Keratinocyte (primary cell): ENCODE results near the gene CUEDC2. TPM values are rescaled to one million over a fixed set of nuclear protein-coding genes. Genes with fewer than 3 reads are reported as not detected.

ENCODE experiments used
- DNase-seq: peaks from one replicate; pipeline ENCODE4 v3.0.0-alpha.2; 2011; ENCODE audit warnings: low read depth, missing footprints, low spot score
- FAIRE-seq: peaks from 2 replicates; lab custom pipeline; 2011; peaks lifted over from hg19 to GRCh38; lab: Jason Lieb, UNC
- H2AFZ ChIP-seq: 2 replicates; pipeline ENCODE4 v1.6.0; 2012; ENCODE audit warnings: low read length, control low read depth, inconsistent platforms; ENCODE audit not compliant: control insufficient read depth
- H3K27ac ChIP-seq: 2 replicates; pipeline ENCODE4 v1.5.1; 2011; ENCODE audit warnings: low read length; ENCODE audit not compliant: control insufficient read depth, insufficient read depth
- H3K27me3 ChIP-seq: 3 replicates; pipeline ENCODE4 v1.6.0; 2011; ENCODE audit warnings: low read length; ENCODE audit not compliant: control insufficient read depth, insufficient read depth; ENCODE audit errors: extremely low read depth
- H3K36me3 ChIP-seq, 2 experiments: 2 replicates in 1 of 2; 3 replicates in 1 of 2; pipeline ENCODE4 v1.5.1; 2011; ENCODE audit warnings: low read length in 2 of 2, mild to moderate bottlenecking in 1 of 2; ENCODE audit not compliant: control insufficient read depth in 2 of 2, insufficient read depth in 2 of 2; ENCODE audit errors: extremely low read depth in 1 of 2
- H3K4me1 ChIP-seq: 3 replicates; pipeline ENCODE4 v1.5.1; 2011; ENCODE audit warnings: low read length; ENCODE audit not compliant: control insufficient read depth, insufficient read depth; ENCODE audit errors: extremely low read depth
- H3K4me2 ChIP-seq: 3 replicates; pipeline ENCODE4 v1.6.0; 2011; ENCODE audit warnings: low read depth, low read length; ENCODE audit not compliant: control insufficient read depth, insufficient read depth; ENCODE audit errors: extremely low read depth
- H3K4me3 ChIP-seq, 3 experiments: fragments of 200-600 bp in 1 of 3; sonication (generic) in 1 of 3; 2 replicates in 2 of 3; 3 replicates in 1 of 3; pipeline ENCODE4 v1.5.1; 2011 to 2016; ENCODE audit warnings: low read length in 3 of 3, mild to moderate bottlenecking in 3 of 3, control low read depth in 2 of 3, inconsistent platforms in 1 of 3, low read depth in 1 of 3, mixed read lengths in 1 of 3, mixed run types in 1 of 3, moderate library complexity in 1 of 3; ENCODE audit not compliant: control insufficient read depth in 2 of 3, insufficient read depth in 2 of 3; ENCODE audit errors: extremely low read depth in 1 of 3
- H3K79me2 ChIP-seq: 2 replicates; pipeline ENCODE4 v1.6.0; 2012; ENCODE audit warnings: low read length; ENCODE audit not compliant: control insufficient read depth, insufficient read depth
- H3K9ac ChIP-seq: 3 replicates; pipeline ENCODE4 v1.6.0; 2011; ENCODE audit warnings: low read length; ENCODE audit not compliant: control insufficient read depth, insufficient read depth; ENCODE audit errors: extremely low read depth
- H3K9me1 ChIP-seq: 3 replicates; pipeline ENCODE4 v1.6.0; 2011; ENCODE audit warnings: low read length; ENCODE audit not compliant: control insufficient read depth, insufficient read depth; ENCODE audit errors: extremely low read depth
- H3K9me3 ChIP-seq: 2 replicates; pipeline ENCODE4 v1.5.1; 2012; ENCODE audit warnings: low read depth, low read length; ENCODE audit not compliant: control insufficient read depth
- H4K20me1 ChIP-seq: 3 replicates; pipeline ENCODE4 v1.6.0; 2011; ENCODE audit warnings: low read length; ENCODE audit not compliant: control insufficient read depth, insufficient read depth; ENCODE audit errors: extremely low read depth
- CTCF ChIP-seq, 3 experiments: IDR thresholded peaks in 1 of 3; conservative IDR thresholded peaks in 1 of 3; optimal IDR thresholded peaks in 1 of 3; 2 replicates in 2 of 3; 3 replicates in 1 of 3; pipeline versions ENCODE3 to v1.5.1; 2011; ENCODE audit warnings: low read length in 3 of 3, mild to moderate bottlenecking in 3 of 3, moderate library complexity in 2 of 3, control low read depth in 1 of 3, inconsistent platforms in 1 of 3; ENCODE audit not compliant: insufficient read depth in 2 of 3; ENCODE audit errors: extremely low read depth in 1 of 3
- EZH2 ChIP-seq: IDR thresholded peaks from one replicate; pipeline ENCODE4 v1.6.1; 2012; ENCODE audit warnings: inconsistent platforms, mild to moderate bottlenecking, low read length, moderate library complexity
- dilution Hi-C: fragments of 300-500 bp; cut with MboI; formaldehyde crosslinking; loops from one replicate; pipeline ENCODE4 v1.7.0; 2020; ENCODE audit warnings: low sequenced_read_pairs; ENCODE audit not compliant: extremely low pct_ligation_motif_present
- polyA plus RNA-seq, 5 experiments: library from polyadenylated mRNA; depleted of rRNA in 3 of 5; stranded (reverse) in 3 of 5; stranded (forward) in 1 of 5; unstranded in 1 of 5; fragments of >200 nt; gene quantifications; 1 replicate in 1 of 5; 2 replicates in 3 of 5; 3 replicates in 1 of 5; pipeline versions ENCODE4 v1.2.1 to v1.2.3, GENCODE V29; 2011 to 2012; ENCODE audit warnings: missing spikeins in 2 of 5, low read depth in 1 of 5, low replicate concordance in 1 of 5

CUEDC2 gene
- polyA plus RNA-seq, 1 donor (not counting 4 experiments of a cell fraction or from before 2014, with no cell fraction given) = 46.6 TPM

DNA sequence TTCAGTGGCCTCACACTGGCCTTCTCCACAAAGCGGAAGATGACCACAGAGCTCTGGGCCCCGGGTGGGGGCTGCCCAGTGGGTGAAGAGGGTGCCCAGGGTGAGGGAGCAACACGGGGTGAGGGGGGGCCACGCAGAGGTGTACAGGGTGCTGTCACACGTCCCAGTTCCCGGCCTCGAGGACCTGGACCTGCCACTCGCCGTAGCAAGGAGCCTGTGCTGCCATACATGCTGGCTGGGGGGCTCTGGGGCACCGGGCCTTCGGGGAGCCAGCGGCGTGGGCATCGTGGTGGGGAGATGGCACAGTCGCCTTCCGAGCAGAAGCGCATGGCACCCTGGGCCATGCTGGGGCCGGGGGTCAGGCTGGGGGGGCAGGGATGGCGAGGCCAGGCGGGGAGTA, 15.7 kb downstream of the CUEDC2 start:
- no peaks in the 10 kb centered on the region for H3K9me3 ChIP-seq
- TF ChIP-seq CTCF (optimal IDR thresholded peaks at IDR 0.05 in 1 of 3, IDR thresholded peaks at IDR 0.05 in 1 of 3, conservative IDR thresholded peaks at IDR 0.05 in 1 of 3; ENCODE audit: extremely low read depth in 1 of 3, insufficient read depth in 2 of 3, low read length in 3 of 3) = no peak
- TF ChIP-seq EZH2 = no peak
- H3K27me3 ChIP-seq = peaks cover 48% of the 10 kb centered on the region
- no peaks in the 10 kb centered on the region for H3K79me2 ChIP-seq
- H3K36me3 ChIP-seq = no peaks in the 10 kb centered on the region
- dilution Hi-C loops = no loop called here
- DNase-seq (no peak), FAIRE-seq (no peak)
- H4K20me1 ChIP-seq = no peaks in the 10 kb centered on the region
- H3K4me3 ChIP-seq = no peak overlapping the region
- H3K4me1 ChIP-seq = peaks cover 14% of the 10 kb centered on the region
- H3K9me1 ChIP-seq = no peaks in the 10 kb centered on the region
- H3K9ac ChIP-seq = no peak overlapping the region
- H2AFZ ChIP-seq = no peak overlapping the region
- H3K4me2 ChIP-seq = no peak overlapping the region
- H3K27ac ChIP-seq = no peak overlapping the region

- no peak overlapping the region for H2AFZ ChIP-seq
- FAIRE-seq (no peak), DNase-seq (no peak)
- H4K20me1 ChIP-seq = no peaks in the 10 kb centered on the region
- dilution Hi-C loops = no loop called here
- peaks cover 52% of the 10 kb centered on the region for H3K27me3 ChIP-seq
- H3K79me2 ChIP-seq = no peaks in the 10 kb centered on the region
- no peaks in the 10 kb centered on the region for H3K9me1 ChIP-seq
- H3K9ac ChIP-seq = no peak overlapping the region
- H3K27ac ChIP-seq = no peak overlapping the region
- no peak overlapping the region for H3K4me3 ChIP-seq
- H3K36me3 ChIP-seq = no peaks in the 10 kb centered on the region
- peaks cover 14% of the 10 kb centered on the region for H3K4me1 ChIP-seq
- TF ChIP-seq EZH2 (no peak), CTCF (optimal IDR thresholded peaks at IDR 0.05 in 1 of 3, IDR thresholded peaks at IDR 0.05 in 1 of 3, conservative IDR thresholded peaks at IDR 0.05 in 1 of 3; ENCODE audit: extremely low read depth in 1 of 3, insufficient read depth in 2 of 3, low read length in 3 of 3) (no peak)
- H3K9me3 ChIP-seq = no peaks in the 10 kb centered on the region
- H3K4me2 ChIP-seq = no peak overlapping the region
Measured at GRCh38 chr10:102416283-102416682, 16.1 kb downstream of the CUEDC2 start.
